GM19043 (cell line): ENCODE measurements around the gene RASL10B.
"Not testable (repeated sequence)": the region's sequence is repeated elsewhere in the genome, so short reads cannot be mapped to it uniquely, and the experiment has no call there.

ENCODE experiments used
- ATAC-seq: cut with Tn5 transposase; IDR thresholded peaks from one replicate; pipeline ENCODE4 v1.9.1; 2021; ENCODE audit warnings: low read depth; ENCODE audit not compliant: unreplicated experiment

Gene RASL10B

DNA sequence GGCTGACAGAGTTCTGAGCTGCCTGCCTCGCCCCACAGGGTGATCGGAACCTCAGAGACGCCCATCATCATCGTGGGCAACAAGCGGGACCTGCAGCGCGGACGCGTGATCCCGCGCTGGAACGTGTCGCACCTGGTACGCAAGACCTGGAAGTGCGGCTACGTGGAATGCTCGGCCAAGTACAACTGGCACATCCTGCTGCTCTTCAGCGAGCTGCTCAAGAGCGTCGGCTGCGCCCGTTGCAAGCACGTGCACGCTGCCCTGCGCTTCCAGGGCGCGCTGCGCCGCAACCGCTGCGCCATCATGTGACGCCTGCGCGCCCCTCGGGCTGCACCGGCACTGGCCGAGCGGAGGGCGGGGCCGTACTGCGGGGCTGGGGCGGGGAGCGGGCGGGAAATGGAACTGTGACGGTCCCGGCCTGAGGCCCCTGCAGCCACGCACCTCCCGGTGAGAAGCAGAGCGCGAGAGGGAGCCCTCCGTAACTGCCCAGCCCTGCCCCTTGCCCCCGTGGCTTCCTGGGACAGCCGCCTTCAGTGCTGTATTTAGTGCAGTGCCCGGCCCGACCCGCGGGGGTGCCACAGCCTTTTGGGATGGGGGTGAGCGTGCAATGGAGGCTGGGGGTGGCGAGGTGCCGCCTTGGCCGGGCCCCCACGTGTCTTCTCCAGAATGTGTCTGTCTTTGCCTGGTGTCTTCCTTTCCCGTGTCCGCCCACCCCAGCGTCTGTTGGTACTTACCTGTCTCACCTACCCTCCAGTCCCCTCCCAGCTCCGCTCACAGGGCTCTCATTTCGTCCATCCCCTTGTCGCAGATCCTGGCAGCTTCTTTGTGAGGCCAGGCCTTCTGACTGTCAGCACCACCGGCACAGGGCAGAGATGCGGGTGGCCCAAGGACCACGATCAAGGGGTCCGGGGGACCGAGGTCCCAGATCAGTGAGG, 9.8 kb downstream of the RASL10B start:
- no peak for ATAC-seq

DNA sequence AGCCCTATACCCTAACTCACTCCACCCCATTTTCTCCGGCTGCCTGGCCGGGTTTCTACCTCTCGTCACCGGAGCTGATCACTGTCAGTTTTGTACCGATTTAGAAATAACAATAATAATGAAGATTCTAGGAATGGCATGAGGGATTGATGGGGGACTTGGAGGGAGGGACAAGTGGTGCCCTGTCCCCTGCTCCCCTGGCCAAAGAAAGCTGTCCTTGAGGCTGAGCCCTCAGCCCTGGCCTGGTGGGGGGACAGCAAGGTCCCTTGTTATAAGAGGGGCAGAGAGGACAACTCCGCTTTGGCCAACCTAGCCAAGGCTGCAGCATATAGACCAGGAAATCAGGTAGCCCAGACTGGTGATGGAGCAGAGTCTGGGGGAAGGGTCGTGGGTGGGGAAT, 11.1 kb downstream of the RASL10B start:
- no peak for ATAC-seq

DNA sequence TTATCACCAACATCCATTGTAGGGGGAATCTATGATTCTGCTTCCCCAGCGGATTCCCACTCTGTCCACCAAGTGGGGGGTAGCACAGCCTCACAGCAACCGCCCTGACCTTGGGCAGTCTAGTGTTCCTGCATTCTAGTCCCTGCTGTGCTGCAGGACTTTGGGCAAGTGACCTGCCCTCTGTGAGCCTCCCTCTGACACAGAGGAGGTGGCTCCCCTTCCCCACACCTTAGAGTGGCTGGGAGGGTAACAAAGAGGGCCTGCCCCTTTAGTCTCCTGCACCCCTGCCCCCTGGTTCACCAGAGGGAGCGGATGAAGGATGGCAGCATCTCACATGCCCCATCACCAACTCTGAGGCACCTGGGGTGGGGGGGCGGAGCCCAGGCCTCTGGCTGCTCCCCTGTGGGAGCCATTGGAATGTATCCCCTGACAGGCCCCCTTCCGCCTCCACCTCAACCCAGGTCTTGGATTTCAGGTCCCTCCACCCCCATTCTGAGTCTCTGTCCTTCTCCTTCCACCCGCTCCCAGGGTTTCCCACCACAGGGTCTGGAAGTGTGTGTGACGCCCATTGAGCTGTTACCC, 11.5 kb downstream of the RASL10B start:
- no peak for ATAC-seq

DNA sequence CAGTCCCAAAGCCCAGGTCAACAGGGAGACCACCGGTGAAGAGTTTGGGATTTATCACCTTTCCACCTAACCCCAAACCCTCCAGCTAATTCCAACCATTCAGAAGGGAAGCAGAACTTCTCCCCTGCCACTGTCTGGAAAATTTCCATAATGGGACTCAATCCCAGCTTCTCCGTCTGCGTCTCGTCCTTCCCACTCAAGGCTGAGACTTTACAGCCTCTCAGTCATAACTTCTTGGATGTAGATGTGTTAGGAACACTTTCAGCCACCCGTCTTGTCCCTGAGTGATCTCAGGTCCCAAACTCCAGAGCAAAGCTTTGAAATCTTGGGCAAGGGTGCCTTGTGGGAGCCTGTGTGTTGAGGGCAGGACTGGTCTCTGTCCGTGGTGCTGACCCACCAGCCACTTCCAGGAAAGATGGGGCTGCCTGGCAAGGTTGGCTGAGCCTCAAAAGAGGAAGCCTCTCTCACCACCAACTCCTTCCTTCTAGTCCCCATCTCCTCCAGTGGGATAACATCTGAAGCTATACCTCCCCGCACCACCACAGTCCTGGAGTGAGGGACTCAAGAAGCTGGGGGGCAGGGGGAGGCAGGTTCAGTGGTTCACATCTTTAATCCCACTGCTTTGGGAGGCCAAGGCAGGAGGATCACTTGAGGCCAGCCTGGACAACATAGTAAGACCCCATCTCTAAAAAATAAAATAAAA, 12.3 kb downstream of the RASL10B start:
- ATAC-seq: no peak

DNA sequence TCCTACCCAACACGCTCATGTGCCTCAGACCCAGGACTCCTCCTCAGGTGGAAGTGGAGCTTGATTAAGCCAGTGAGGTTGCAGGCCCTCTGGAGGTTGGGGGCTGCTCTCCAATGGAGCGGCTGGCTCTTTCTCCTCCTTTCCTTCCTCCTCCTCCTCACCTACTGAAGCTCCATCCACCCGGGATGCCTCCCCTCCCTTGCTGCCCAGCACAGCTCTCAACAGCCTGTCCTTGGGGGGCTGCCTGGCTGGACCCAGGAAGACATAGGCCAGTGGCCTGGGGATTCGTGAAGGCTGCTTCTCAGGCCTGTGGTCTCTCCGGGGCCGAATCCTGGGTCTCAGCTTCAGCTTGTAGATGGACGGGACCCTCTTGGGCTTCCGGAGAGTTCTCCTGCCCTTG, 13.4 kb downstream of the RASL10B start:
- ATAC-seq: no peak

DNA sequence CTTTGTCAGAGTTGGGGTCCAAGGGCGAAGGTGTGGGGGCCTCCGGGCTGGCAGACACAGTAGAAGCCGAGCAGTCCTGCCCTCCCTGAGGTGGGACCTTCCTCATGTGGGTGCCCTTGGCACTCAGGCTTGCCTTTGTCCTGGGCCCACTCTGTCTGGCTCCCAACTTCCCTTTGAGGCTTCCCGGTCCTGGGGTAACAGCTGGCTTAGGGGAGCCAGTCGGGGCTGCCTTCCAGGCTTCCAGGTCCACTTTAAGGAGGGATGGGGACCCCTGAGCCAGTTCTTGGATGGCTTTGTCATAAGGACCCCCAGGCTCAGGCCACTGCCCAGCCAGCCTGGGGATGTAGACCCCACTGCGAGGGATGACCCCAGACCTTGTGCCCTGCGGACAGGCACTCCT, 13.8 kb downstream of the RASL10B start:
- ATAC-seq: no peak

DNA sequence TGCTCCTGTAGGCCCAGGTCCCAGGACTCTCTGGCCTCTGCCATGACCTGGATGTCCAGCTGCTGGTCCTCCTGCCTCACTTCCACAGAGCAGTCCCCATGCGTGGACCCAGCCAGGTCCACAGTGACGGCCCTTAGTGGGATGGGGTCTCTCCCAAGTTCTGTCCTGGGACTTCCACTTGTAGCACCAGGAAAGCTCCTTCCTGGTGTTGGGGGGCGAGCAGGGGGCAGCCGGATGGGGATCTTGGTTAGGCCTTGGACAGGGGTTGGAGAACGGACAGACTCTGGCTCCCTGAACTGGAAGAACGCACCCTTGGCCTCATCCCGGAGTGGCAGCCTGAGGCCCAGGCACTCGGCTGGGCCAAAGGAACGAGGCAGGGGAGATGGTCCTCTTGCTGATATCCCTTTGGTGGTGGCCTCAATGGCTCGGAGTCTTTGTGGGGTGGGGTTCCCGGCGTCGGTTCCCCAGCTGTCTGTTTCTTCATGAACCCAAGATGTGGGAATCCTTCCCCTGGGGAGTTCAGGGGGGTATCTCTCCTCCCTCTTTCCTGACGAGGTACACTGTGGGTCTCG, 14.4 kb downstream of the RASL10B start:
- ATAC-seq: no peak

DNA sequence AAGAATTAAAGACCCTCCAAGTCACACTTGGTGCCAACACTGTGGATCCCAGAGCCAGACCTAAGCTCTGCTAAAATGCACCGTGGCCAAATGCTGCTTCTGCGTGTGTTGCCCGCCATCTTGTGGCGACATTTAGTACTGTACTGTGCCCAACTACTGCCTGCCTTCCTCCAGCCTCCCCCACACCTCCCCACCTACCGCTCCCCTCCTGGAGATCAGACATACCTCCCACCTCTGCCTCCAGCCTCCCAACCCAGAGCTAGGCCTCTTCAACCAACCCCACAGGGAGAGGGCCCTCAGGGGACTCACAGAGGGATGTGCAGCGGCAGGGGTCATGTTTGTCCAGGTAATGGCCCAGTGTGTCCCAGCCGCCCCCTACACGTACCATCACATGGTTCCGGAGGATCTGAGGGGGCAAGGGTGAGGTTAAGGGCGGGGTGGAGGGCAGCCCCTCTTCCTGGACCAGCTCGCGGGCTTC, 16.1 kb downstream of the RASL10B start:
- no peak for ATAC-seq

DNA sequence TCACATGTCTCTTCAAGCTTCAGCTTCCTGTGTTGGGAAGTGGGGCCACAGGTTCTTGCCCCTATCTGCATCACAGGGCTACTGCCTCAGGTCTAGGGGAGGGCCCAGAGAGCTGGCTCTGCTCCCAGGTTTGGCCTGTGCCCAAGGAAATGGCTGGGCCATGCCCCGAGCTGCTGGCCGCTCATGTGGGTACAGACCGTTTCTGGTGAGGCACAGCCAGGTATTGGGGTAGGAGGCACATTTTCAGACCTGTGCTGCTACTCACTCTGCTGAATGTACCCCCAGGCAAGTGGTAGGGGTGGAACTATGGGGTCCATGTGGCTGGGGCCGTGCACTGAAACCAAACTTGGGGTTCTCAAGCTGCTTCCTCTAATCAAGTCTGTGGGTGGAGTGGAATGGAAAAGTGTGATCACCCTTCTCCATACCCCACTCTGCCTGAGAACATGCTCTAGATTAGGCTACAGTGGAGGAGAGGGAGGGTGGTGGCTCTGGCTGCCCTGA, 17.0 kb downstream of the RASL10B start:
- ATAC-seq: no peak

DNA sequence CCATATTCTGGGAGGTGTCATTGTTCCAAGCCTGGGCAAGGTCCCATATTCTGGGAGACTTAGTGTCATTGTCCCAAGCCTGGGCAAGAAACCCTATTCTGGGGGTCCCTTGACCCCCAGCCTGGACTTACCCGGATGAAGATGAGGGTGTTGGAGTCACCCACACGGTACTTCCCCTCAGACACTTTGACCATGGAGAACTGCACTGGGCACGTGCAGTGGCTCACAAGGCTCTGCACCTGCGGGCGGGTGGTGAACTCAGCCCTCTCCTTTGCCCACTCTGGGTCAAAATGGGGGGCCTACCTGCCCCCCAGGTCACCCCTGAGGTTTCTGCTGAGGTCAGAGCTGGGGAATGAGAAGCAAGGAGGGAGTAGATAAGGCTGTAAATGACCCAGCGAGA, 17.5 kb downstream of the RASL10B start:
- no peak for ATAC-seq

DNA sequence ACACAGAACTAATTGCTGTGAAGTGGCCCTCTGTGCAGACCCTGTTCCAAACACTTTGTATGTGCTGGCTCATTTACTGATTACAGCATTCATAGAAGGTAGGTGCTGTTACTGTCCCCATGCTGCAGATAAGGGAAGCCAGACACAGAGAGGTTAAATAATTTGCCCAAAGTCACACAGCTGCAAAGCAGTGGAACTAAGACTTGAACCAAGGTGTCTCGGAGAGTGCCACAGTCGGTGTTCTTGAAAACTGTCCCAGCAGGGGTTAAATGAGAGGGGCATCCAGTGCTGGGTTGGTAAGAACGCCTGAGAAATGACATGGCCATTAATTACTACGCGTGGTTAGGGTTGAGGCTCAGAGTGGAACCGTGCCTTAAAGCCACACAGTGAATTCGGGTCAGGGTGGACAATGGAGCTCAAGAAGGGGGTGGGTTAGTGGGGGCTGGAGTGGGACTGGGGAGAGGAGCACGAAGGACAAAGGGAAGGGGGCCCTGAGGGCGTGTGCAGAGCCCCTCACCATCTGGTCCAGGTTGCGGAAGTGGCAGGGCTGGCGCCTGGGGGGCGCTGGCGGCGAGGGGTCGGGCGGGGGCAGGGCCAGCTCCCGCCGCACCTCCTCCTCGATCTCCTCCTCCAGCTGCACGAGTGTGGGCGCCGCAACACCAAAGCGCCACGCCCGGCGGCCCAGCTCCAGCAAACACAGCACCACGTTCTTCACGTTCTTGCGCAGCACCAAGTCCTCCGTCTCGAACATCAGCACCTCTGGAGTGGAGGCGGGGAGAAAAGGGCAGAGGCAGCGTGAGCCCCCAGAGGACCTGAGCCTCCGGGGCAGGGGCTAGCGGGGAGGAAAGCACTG, 18.3 kb downstream of the RASL10B start:
- no peak for ATAC-seq

DNA sequence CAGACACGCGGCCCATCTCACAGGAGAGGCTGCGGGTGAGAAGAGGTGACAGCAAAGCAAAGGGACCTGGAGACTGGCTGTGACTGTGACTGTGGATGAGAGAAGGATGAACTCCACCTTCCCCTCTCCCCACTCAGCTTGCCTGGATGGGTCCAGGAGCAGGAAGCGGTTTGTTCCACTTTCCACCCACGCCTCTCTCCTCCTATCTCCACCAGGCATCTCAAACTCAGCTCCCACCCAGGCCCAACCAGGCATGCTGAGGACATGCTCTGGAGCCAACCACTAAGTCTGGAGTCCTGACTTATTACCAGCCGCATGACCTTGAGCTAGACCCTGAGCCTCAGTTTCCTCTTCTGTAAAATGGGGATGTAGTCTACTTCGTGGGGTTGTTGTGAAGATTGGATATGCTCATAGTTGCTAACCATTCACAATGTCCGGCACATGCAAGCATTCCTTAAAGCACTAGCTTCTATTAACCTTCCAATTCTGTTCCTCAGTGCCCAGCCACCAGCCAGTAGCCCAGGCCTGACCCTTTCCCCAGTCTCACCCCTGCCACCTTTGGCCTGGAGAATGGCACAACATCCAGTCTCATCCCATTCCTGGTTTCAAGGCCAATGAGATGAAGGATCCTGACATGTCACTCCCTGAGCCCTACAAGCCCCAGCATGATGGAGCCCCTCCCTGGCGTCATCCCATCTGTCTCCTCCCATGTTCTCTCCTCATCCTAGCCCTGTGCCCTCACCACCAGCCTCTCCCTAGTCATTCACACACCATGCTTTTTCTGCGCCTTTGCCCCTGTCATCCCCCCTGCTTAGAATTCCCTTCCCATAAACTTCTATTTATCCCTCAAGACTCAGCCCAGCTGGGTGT, 19.3 kb downstream of the RASL10B start:
- no peak for ATAC-seq

DNA sequence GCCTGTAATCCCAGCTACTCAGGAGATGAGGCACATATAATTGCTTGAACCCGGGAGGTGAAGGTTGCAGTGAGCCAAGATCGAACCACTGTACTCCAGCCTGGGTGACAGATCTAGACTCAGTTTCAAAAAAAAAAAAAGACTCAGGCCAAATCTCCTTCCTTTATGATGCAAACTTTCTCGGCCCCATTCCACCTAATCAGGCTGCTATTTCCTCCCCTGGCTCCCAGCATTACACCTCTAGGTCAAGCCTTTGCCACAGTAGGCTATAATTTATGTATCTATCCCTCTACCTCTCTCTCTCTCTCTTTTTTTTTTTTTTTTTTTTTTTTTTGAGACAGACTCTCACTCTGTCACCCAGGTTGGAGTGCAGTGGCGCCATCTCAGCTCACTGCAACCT, 20.1 kb downstream of the RASL10B start:
- ATAC-seq: not testable (repeated sequence)

DNA sequence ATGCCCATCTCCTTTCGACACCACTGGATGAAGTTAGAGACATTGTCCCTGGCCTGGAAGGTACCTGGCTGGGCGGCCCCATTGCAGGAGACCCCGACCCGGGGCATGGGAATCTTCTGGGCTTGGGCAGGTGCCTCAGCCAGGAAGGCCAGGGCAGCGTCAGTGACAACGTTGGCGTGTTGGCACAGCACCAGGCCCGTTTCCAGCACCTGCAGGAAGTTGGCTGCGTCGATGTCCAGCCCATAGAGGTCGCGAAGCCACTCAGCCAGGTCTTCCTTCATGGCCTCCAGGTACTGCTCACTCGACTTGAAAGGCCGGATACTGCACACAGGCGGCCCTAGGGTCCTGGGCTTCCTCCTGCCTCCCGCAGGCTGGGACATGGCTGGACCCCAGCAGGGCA, 21.0 kb downstream of the RASL10B start:
- ATAC-seq: no peak

DNA sequence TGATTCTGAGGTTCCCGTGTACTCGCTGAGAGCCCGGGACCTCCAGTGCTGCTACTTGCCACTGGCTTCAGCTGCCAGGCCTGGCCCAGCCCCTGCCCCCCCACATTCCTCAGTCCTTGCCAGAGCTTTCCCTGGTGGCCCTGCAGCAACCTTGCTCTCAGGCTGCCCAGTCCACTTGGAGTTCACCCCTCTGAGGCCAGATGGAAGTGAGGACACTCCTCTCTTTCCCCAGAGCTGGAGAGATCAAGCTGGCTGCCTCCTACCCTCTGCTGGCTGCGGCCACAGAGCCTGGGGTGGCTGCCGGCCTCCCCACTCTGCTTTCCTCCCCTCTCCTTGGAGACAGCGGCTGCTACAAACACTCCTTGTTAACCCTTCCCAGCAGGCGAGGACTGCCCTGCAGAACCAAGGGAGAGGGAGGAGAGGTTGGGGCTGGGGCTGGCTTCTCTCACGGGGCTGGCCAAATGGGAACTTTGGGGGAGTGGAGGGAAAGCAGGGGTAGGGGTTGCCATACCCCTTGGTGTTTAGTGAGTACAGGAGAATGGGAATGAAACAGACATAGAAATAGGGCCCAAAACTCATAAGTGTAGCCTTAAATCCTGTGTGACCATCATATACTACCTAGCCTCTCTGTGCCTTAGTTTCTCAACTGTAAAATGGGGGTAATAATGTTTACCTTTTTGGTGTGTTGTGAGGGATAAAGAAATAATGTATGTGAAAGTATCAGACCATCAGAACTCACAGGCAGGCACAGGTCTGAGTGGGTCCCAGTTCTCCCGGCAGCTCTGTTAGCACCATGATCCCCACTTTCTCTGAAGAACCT, 21.7 kb downstream of the RASL10B start, which contains the start of gene GAS2L2:
GAS2L2 (minus strand) TSS at position 295 of the 820 bp plus-strand sequence. CDS start 389 bp downstream, outside the sequence.
- ATAC-seq: no peak

DNA sequence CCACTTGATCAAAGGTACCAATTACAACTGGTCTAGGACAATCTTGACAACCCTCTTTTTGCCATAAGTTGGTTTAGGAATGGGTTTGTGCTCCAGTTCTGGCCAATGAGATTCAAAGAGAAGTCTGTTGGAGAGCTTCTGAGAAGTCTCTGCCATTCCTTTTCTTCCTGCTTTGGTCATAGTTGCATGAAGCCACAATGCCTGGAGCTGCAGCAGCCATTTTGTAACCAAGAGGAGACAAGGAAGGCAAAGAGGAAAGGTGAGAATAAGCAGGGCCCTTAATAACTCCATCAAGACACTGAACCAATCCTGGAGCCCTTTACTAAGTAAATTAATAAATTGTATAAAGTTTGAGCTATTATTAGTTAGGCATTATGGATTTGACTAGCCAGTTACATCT, 25.8 kb downstream of the RASL10B start:
- ATAC-seq: no peak

DNA sequence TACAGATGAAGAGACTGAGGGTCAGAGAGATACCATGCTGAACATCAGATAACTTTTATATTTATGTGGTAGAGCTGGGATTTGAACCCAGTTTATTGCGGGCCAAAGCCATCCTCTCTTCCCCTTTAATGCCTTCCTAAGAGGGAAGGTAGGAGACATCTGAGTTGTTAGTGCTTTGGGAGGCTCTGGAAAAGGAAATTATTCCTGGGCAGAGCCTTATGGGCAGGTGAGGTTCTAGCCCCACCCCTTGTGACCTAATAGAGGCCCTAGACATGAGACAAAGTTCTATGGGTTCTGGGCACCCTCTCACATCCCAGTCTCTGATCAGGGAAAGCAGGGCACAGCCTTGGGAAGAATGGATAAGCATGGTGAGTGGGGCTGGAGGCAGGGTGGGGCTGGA, 29.1 kb downstream of the RASL10B start, which contains the start of gene C17orf50:
C17orf50 (plus strand) TSS at position 301 of the 400 bp plus-strand sequence; CDS start at position 356, 55 bp downstream.
- ATAC-seq: no peak

DNA sequence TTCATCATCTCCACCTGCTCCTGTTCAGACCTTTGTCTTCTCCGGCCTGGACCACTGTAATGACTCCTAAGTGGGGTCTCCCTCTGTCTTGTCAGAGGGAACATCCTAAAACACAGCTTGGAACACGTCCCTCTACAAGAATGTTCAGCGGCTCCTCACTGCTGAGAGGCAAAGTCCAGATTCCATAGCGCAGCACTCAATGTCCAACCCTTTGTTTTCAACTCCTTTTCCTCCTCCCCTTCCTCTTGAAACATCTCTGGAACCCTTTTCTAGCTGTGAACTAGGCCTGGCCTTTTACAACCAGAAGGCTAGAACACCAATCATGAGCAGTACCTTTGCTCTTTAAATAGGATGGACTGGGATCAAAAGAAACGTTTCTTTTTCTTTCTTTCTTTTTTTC, 30.2 kb downstream of the RASL10B start:
- no peak for ATAC-seq
